K562 (cell line): Measurements from ENCODE around the gene PRPS2. TPM values are rescaled to one million over a fixed set of nuclear protein-coding genes. Genes with fewer than 3 reads are reported as not detected.

ENCODE experiments used
- BCLAF1 ChIP-seq, 2 experiments: fragments of 450-650 bp in 1 of 2; IDR thresholded peaks; 2 replicates each; pipeline ENCODE4 v1.6.1; 2011 to 2017; ENCODE audit warnings: low read depth in 2 of 2, antibody characterized with exemption in 1 of 2, borderline replicate concordance in 1 of 2, low read length in 1 of 2, mild to moderate bottlenecking in 1 of 2, mixed read lengths in 1 of 2; ENCODE audit not compliant: control insufficient read depth in 1 of 2
- NBN ChIP-seq: fragments of 450-650 bp; IDR thresholded peaks from 2 replicates; pipeline ENCODE4 v1.6.1; 2016; ENCODE audit warnings: low read depth, mild to moderate bottlenecking
- SP2 ChIP-seq: IDR thresholded peaks from 2 replicates; pipeline ENCODE4 v1.6.1; 2011; ENCODE audit warnings: mild to moderate bottlenecking, low read depth, low read length, moderate library complexity; ENCODE audit not compliant: poor library complexity, severe bottlenecking; ENCODE audit errors: extremely low read depth
- TCF7 ChIP-seq: sonication (generic); IDR thresholded peaks from 2 replicates; pipeline ENCODE4 v1.6.1; 2016; ENCODE audit warnings: antibody characterized with exemption, borderline replicate concordance
- VEZF1 ChIP-seq: fragments of 200-800 bp; sonication (Bioruptor generic); IDR thresholded peaks from 2 replicates; pipeline ENCODE4 v1.6.1; 2017; ENCODE audit warnings: missing genetic modification characterization, missing compliant biosample characterization
- ZBTB43 ChIP-seq: sonication (generic); formaldehyde crosslinking; IDR thresholded peaks from 2 replicates; pipeline ENCODE4 v1.8.0; 2023; ENCODE audit warnings: mild to moderate bottlenecking, missing genetic modification reagents
- polyA plus RNA-seq, 8 experiments: library from polyadenylated mRNA; depleted of rRNA in 4 of 8; stranded (reverse) in 5 of 8; unstranded in 3 of 8; fragments of >200 nt; fragmentation: Nextera tagmentation in 2 of 8; fragmentation: Illumina TruSeq in 1 of 8; extraction: Ambion mirVana in 2 of 8; extraction: Trizol in 1 of 8; gene quantifications; 2 replicates each; pipeline versions ENCODE4 v1.2.1 to v1.2.3, GENCODE V29; 2011 to 2014; ENCODE audit warnings: inconsistent platforms in 1 of 8, missing spikeins in 1 of 8
- total RNA-seq, 7 experiments: library from RNA; depleted of rRNA in 6 of 7; stranded (reverse); fragments of >200 nt in 6 of 7; fragmentation: Illumina TruSeq in 2 of 7; extraction: Trizol in 2 of 7; gene quantifications; 2 replicates each; pipeline versions ENCODE4 v1.2.1 to v1.2.3, GENCODE V29; 2011 to 2021; ENCODE audit warnings: low replicate concordance in 1 of 7

The PRPS2 gene
- total and polyA plus RNA-seq, 9 of the 15 experiments (the other 6 are each of a cell fraction or from before 2014, with no cell fraction given), result 50.3 to 85.0 (median 62.1) TPM

GRCh38 chrX:12789976-12790375 is 1.2 kb upstream of the PRPS2 start (continued):
- TF ChIP-seq ZBTB43 (CRISPR knock-in tag) (no peak), VEZF1 (CRISPR knock-in tag) (no peak), BCLAF1 (IDR thresholded peaks at IDR 0.05; ENCODE audit: borderline replicate concordance in 1 of 2, control insufficient read depth in 1 of 2, low read depth in 2 of 2, low read length in 1 of 2) (no peak), SP2 (no peak), TCF7 (no peak), NBN (no peak)
